Measurements from ENCODE around the gene PDILT.
"Not testable (repeated sequence)": the region's sequence is repeated elsewhere in the genome, so short reads cannot be mapped to it uniquely, and the experiment has no call there.

PDILT gene, protein sequence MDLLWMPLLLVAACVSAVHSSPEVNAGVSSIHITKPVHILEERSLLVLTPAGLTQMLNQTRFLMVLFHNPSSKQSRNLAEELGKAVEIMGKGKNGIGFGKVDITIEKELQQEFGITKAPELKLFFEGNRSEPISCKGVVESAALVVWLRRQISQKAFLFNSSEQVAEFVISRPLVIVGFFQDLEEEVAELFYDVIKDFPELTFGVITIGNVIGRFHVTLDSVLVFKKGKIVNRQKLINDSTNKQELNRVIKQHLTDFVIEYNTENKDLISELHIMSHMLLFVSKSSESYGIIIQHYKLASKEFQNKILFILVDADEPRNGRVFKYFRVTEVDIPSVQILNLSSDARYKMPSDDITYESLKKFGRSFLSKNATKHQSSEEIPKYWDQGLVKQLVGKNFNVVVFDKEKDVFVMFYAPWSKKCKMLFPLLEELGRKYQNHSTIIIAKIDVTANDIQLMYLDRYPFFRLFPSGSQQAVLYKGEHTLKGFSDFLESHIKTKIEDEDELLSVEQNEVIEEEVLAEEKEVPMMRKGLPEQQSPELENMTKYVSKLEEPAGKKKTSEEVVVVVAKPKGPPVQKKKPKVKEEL

DNA sequence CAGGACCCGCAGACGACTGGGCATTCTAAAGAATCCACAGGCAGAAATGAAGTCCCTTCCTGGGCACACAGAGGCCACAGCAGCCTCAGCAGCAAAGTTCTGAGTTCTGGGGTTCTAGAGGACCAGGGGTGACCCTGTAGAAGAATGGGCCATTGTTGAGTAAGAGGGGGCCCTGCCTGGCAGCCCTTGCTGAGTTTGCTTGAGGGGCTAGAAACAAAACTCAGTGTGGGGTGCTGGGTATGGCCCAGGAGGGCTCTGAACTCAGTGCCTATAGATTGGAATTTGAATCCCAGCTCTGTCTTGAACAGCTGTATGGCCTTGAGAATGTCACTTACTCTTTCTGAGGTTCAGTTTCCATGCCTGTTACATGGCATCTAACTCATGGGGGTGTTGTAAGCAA lies at the start of gene PDILT:
PDILT (minus strand) TSS at position 101 of the 400 bp plus-strand sequence. CDS start 5,437 bp downstream, outside the sequence.
- no peak for DNase-seq (ENCODE audit: low spot score)

DNA sequence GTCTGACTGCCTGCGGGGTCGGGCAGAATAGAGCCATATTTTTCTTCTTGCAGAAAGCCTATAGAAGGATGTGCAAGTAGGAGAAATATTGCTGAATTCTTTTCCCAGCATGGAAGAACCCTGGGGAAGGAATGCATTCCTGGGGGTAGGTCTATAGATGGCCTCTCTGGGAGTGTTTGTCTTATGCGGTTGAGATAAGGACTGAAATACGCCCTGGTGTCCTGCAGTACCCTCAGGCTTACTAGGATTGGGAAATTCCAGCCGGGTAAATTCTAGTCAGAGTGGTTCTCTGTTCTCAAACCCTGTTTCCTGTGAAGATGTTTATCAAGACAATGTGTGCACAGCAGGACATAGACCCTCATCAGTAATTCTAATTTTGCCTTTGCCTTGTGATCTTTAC lies 49.1 kb upstream of the PDILT start:
- not testable (repeated sequence) for DNase-seq (ENCODE audit: low spot score)

DNA sequence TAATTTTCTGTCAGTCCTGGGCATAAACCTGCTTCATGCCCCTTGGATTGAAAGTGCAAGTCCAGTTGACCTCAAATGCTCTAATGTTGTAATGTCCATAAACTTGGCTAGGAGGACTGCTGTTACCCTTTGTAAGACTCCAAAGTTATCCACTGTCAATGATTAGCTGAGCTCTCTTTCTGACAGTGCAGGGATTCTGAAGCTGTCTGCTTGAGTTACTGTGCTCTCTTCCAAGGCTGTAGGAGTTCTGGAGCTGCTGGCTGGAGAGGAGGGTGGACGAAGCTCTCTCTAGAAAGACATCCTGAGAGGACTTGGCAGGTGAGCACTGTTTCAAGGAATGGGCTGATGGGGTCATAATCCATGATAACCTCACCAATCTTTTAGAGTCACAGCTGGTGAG lies 46.8 kb upstream of the PDILT start, which contains the start of gene ACSM2A:
ACSM2A (plus strand) TSS at position 158 of the 400 bp plus-strand sequence. CDS start 8,594 bp downstream, outside the sequence.
- not testable (repeated sequence) for DNase-seq (ENCODE audit: low spot score)

DNA sequence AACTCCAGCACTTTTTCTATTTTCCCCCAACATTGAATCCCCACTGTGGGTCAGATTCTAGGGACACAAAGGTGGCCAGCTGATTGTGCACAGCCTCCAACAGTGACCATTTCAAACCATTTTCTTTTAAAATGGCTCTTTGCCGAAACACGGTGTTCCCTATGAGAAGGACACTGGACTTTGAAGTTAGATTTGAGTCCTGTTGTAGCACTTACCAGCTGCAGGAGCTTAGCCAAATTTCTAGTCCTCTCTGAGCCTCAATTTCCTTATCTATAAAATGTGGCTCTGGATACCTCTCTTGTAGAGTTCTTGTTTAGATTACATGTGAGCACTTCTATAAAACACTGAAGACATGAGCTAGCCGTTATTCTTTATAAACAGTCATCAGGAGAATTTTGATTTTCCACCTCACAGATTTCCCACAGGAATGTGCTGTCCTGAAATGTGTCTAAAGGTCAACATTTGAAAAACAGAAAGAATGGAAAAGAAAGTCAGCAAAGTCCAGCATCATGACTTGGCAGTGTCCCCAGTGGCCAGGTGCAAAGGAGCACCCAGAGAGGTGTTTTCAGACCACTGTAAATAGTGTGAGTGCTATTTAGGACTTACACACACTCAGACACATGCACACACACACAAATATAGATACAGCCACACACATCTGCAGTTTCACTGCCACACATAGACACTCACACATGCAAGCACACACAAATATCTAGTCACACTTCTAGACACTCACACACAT lies 42.3 kb upstream of the PDILT start:
- not testable (repeated sequence) for DNase-seq (ENCODE audit: low spot score)

DNA sequence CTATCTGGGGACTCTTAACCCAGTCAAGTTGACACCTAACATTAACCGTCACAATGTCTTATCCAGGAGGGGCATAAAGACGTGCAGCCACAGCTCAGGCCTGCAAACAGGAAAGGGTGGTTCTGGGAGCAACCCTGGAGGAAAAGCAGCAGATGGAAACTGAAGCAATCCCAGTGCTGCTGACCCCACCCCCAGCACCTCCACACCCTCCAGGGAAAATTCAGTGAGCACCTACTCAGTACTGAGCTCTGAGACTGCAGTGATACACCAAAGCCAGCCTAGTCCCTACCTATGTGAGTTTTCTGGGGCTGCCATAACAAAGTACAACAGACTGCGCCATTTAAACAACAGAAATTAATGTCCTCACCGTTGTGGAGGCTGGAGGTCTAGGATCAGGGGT lies 37.3 kb upstream of the PDILT start:
- DNase-seq (ENCODE audit: low spot score), result not testable (repeated sequence)

DNA sequence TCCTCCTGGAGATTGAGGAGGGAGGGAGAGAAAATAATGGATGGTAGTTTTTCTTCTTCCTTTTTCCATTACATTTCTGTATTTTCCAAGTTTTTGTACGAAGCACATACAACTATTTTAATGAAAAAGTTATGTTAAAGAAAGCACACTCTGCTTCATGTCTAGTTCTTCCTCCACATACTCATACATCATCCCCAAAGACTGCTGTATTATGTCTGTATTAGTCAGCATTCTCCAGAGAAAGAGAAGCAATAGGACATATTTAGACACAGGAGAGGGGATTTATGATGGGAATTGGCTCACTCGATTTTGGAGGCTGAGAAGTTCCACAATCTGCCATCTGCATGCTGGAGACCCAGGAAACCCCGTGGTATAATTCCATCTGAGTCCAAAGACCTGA lies 36.7 kb upstream of the PDILT start:
- no peak for DNase-seq (ENCODE audit: low spot score)

DNA sequence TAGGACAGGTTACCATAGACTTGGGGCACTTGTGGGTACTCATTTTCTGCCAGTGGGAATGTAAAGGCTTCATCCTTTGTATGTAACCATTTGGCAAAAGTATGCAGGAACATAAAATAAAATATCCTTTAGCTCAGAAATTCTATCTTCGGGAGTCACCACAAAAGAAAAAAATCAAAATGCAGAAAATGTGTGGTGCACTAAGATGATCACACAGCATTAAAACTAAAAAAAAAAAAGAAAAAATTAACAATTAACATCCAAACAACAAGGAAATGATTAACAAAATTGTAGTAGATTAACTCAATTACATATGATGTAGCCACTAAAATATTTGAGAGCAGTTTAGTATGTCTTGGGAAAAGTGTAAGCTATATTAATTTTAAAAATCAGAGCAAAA lies 36.2 kb upstream of the PDILT start:
- not testable (repeated sequence) for DNase-seq (ENCODE audit: low spot score)

DNA sequence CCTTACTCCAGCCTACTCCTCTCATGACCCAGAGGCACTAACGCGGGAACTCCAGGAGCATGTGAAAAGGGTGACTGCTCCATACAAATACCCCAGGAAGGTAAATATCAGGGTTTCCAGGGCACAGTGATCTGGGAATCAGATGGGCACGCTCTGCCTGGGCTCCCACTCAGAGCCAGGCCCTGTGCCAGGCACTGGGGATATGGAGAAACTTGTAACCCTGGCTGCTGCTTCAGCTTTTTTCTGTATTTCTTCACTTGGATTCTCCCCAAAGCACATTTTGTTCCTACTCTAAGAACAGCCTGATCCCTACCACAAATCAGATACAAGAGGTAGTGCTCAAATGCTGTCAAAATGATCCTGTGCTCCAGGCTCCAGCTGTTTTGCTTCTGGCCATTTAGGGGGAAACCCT lies 35.3 kb upstream of the PDILT start:
- not testable (repeated sequence) for DNase-seq (ENCODE audit: low spot score)

DNA sequence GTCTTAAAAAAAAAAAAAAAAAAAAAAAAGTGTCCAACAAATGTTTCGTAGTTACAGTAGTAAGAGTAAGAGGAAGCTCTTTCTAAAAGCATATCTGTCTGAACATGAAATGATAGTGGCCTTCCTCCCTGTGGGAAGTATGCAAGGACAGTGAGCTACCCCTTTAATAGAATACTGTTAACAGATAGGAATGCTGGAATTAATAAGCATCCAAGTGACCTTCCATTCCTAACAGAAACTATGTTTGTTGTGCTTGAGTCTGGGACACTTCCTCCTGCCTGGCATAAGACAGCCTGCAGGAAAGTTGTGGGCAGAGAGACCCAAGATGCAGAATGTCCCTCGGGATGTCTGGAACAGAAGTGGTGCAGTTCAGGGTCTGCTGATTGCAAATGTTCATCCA lies 34.4 kb upstream of the PDILT start:
- DNase-seq (ENCODE audit: low spot score), result not testable (repeated sequence)

DNA sequence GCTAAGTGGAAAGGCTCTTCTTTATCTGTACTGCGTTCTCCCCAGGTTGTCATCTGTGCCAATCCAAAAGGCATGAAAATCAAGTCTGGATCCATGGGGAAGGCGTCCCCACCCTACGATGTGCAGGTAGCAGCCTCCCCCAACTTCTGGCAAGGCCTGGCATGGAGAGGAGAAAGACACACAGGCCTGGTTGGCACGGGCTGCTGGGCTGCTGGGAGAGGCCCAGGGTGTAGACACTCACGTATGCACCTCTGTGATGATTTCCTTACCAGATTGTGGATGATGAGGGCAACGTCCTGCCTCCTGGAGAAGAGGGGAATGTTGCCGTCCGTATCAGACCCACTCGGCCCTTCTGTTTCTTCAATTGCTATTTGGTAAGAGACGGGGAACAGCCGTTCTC lies 26.4 kb upstream of the PDILT start:
- DNase-seq (ENCODE audit: low spot score), result no peak

DNA sequence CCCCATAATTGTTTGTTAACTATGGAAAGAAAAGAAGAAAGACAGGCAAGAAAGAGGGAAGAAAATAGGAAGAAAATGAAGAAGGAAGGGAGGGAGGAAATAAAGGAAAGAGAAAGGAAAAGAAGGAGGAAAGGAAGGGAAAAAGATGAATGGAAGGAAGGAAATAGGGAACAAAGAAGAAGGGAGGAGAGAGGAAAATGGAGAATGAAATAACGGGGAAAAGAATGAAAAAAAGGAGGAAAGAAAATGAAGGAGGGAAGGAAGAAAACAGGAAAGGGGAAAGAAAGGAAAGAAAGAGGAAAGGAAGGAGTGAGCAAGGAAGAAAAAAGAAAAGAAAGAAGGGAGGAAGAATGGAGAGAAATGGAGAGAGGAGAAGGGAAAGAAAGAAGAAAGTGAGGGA lies 25.9 kb upstream of the PDILT start:
- not testable (repeated sequence) for DNase-seq (ENCODE audit: low spot score)

DNA sequence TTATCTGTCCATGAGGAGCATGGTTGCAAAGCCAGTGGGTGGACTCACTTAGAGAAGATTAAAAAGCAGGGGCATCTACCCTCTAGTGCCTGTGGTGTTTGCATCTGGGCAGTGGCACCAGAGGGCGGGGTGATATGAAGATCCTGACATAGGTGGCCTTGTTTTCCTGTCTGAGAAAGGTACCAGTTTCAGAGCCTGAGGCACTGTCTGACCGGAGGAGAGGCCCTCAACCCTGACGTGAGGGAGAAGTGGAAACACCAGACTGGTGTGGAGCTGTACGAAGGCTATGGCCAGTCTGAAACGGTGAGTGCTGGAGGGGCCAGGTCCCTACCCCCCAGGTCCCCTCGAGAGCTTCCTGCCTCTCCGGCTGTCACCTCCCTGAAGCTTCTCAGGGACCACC lies 25.0 kb upstream of the PDILT start:
- DNase-seq (ENCODE audit: low spot score), result not testable (repeated sequence)

DNA sequence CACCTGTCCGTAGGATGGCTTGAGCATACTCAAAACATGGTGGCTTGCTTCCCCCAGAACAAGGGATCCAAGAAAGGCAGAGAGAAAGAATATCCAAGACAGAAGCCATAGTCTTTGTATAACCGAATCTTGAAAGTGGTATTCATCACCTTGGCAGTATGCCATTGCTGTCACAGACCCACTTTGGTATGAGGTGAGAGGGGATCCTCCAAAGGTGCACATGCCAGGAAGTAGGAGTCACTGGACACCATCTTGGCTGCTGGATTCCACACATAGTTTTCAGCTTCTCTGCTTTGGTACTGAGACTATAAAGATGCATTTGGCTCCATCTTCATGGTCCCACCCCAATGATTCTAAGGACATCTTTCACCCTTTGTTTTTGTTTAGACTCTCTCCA lies 22.9 kb upstream of the PDILT start:
- DNase-seq (ENCODE audit: low spot score), result not testable (repeated sequence)

DNA sequence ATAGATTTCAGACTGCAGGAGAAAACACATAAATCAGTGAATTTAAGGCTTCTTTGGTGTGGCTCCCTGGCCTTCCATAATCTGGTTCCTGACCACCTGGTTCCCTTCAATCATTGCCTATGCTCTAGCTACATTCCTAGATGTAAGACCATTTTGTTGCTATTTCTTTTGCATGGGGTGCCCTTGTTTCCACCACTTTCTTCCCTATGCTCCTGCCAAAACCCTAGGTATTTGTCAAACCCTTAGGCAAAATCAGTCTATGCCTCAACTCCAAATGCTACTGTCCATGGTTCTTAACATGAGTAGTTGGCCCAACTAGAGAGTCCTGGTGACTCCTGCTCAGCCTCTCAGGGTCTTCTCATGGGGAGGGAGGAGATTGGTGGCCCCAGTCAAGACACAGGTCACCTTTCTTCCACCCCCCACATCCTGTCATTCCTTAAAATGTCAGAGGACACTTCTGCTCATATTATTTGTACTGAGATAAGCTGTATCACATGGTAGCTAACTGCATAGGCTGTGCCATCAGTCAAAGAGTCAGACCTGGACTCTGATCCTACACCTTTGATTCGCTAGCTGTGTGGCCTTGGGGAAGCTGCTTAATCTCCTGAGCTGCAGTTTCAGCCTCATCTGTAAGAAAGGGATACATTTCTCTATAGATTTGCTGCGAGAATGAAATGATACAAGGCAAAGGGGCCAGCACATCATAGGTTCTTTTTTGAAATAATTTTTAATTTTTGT lies 19.8 kb upstream of the PDILT start:
- no peak for DNase-seq (ENCODE audit: low spot score)

DNA sequence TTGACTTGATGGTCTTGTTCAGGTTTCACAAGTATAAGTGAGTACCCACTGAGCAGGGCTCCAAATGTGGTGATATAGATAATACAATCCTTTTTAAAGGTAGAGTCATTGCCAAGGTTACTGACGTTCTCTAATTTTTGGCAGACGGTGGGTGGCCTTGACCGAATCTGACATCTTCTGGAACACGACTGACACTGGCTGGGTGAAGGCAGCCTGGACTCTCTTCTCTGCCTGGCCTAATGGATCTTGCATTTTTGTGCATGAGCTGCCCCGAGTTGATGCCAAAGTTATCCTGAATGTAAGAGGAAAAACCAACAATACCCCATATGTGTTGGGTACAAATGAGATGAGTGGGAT lies 19.2 kb upstream of the PDILT start:
- not testable (repeated sequence) for DNase-seq (ENCODE audit: low spot score)

DNA sequence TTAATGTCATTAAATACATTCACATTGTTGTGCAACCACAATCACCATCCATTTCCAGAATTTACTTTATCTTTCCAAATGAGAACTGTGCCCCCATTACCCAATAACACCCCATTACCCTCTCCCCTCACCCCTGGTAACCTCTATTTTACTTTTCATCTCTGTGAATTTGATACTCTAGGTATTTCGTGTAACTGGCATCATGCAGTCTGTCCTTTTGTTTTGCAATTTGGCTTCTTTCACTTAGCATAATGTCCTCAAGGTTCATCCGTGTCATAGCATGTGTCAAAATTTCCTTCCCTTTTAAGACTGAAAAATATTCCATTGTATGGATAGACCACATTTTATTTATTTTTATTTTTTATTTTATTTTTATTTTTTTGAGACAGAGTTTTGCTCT lies 17.2 kb upstream of the PDILT start:
- DNase-seq (ENCODE audit: low spot score), result not testable (repeated sequence)

DNA sequence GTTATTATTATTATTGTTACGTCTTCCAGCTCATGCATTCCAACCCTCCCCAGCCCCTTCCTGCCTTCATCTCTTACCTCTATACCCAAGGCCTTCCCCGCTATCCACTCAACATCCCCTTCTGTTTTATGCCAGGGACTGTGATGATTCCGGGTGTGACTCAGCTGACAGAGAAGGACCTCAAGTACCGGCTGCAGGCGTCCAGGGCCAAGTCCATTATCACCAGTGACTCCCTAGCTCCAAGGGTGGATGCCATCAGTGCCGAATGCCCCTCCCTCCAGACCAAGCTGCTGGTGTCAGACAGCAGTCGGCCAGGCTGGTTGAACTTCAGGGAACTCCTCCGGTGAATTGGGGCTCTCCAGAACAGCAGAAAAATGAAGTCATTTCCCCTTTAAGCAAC lies 14.6 kb upstream of the PDILT start:
- DNase-seq (ENCODE audit: low spot score), result not testable (repeated sequence)

DNA sequence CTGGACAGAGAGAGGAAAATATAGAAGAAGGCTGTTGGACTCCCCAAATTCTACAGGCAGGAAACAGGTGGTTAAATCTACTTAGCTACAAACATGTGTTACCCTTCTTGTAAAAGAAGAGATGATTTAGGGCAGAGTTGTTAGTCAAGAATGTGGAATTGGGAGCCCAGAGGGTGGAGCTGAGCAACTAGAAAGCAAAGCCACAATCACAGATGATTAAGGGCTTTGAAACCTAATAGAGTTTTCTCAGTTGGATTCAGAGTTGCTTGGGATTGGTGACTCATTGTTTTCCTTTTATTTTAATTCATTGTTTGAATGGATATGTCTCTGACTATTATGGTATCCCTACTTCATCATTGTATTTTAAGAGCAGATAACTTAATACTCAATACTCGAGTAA lies 11.0 kb upstream of the PDILT start:
- no peak for DNase-seq (ENCODE audit: low spot score)

DNA sequence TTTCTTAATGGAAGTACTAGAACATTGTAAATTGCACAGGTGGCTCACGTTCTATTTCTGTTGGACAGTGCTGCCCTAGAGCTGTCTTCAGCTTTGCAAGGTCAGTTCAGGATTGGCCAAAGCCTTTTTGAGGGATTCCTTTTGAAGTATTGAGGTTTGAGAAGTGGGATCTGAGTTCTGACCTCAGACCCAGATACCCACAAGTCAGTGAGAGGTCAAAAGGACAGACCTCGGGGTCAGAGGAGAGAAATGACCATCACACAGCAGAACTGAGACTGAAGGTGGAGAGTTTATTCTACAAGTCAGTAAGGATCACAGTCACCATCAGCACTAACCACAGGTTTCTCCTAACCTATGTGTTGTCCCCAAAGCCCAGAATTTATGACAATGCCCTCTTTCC lies 6.5 kb upstream of the PDILT start:
- DNase-seq (ENCODE audit: low spot score), result no peak

DNA sequence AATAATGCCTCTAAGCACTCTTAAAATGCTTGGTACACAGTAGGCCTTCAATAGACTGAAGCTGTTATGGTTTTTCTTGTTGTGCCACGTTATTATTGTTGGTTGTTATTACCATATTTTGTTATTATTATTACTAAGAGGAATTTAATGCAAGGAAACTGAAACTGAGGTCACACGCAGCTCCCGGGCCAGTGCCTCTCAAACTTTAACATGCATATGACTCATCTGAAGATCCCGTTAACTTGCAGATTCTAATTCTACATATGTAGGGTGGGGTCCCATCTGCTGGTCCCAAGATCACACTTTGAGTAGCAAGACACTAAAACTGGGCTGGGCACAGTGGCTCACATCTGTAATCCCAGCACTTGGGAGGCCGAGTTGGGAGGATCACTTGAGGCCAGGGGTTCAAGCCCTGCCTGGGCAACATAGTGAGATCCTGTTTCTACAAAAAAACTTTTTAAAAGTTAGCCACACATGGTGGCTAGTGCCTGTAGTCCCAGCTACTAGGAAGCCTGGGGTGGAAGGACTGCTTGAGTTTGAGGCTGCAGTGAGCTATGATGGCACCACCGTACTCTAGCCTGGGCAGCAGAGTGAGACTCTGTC lies 5.7 kb upstream of the PDILT start:
- DNase-seq (ENCODE audit: low spot score), result no peak

DNA sequence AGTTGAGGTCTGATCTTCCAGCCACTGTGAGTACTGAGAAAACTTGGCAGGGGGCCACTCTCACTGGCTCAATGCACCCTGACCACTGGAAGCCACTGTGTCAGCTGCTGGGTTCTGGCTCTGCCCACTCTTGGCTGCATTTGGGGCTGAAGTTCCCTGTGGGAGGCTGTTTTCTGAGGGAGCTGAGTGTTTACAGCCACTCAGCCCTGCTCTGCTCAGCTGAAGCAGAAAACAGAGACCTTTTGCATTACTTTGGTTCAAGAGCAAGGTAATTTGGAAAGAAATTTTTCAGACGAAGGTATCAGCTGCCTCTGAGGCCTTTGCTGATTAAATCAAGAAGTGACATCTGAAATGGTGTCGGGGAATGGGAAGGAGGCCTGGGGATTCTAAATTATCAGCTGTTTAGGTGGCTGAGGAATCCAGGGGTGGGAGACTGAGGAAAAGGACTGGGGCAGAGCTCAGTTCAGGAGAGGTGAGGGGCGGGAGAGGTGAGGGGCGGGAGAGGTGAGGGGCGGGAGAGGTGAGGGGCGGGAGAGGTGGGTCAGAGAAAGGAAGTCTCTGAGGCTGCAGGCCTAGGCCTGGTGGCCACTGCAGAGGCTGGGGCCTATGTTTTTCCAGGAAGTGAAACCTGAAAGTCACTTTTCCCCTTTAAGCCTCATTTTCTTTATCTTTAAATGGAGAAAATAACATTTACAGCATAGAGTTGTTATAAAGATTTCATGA lies 5.0 kb upstream of the PDILT start, which contains the start of gene ACSM5:
ACSM5 (plus strand) TSS at position 137 of the 723 bp plus-strand sequence. CDS start 1,951 bp downstream, outside the sequence.
- DNase-seq (ENCODE audit: low spot score), result no peak
